Activated CD4-positive, alpha-beta memory T cell treated with anti-CD3 and anti-CD28 coated beads, Interleukin-2, amount 10 ng/mL, durations not matched to agents 7 days and 5 days (primary cell): Measurements from ENCODE around the gene SEC16A. TPM values are rescaled to one million over a fixed set of nuclear protein-coding genes. Genes with fewer than 3 reads are reported as not detected.

Source experiments
- CTCF ChIA-PET: fragments of 350-600 bp; sonication (Branson Sonifier 250); formaldehyde crosslinking; loops from one replicate; lab custom pipeline; 2021; ENCODE audit warnings: antibody characterized with exemption, inconsistent platforms; lab: Charles Lee
- POLR2A ChIA-PET: fragments of 350-600 bp; sonication (Branson Sonifier 250); formaldehyde crosslinking; loops from one replicate; lab custom pipeline; 2021; ENCODE audit warnings: antibody characterized with exemption; lab: Charles Lee
- DNase-seq: peaks from one replicate; pipeline ENCODE4 v3.0.0-alpha.2; 2020
- H3K27ac Mint-ChIP-seq: one replicate; pipeline ENCODE4 v1.8.0; 2021; ENCODE audit warnings: mild to moderate bottlenecking, mixed read lengths
- H3K27me3 Mint-ChIP-seq: one replicate; pipeline ENCODE4 v1.8.0; 2021; ENCODE audit warnings: mixed read lengths
- H3K36me3 Mint-ChIP-seq: one replicate; pipeline ENCODE4 v1.8.0; 2021; ENCODE audit warnings: low read depth, mixed read lengths
- H3K4me1 Mint-ChIP-seq: one replicate; pipeline ENCODE4 v1.8.0; 2021; ENCODE audit warnings: mixed read lengths
- H3K4me3 Mint-ChIP-seq: one replicate; pipeline ENCODE4 v1.8.0; 2021; ENCODE audit warnings: mild to moderate bottlenecking, mixed read lengths
- H3K9me3 Mint-ChIP-seq: one replicate; pipeline ENCODE4 v1.8.0; 2021; ENCODE audit warnings: mixed read lengths
- total RNA-seq, 2 experiments: library from RNA; stranded (reverse); gene quantifications; one replicate each; pipeline ENCODE4 v1.2.3, GENCODE V29; 2021

The SEC16A gene
- total RNA-seq, 2 experiments from 2014 or later, result 56.1 to 61.0 TPM

GRCh38 chr9:136395345-136396218, 87.3 kb downstream of the SEC16A start:
- H3K4me3 Mint-ChIP-seq, result no peak overlapping the region
- no peak for DNase-seq
- peaks cover 36% of the 10 kb centered on the region for H3K36me3 Mint-ChIP-seq
- H3K27ac Mint-ChIP-seq, result no peak overlapping the region
- CTCF ChIA-PET, result interaction anchor here (0.8 kb wide), 1 partner anchor 83 kb away, joined by 3 read pairs; no protein-coding TSS in a partner anchor
- no peaks in the 10 kb centered on the region for H3K9me3 Mint-ChIP-seq
- POLR2A ChIA-PET, result interaction anchor here (1.0 to 2.2 kb wide), 4 partner anchors 9 to 33 kb away, joined by 3 to 7 read pairs (median 4); no protein-coding TSS in a partner anchor
- peaks cover 20% of the 10 kb centered on the region for H3K4me1 Mint-ChIP-seq
- H3K27me3 Mint-ChIP-seq, result no peaks in the 10 kb centered on the region

GRCh38 chr9:136395020-136395340, 87.9 kb downstream of the SEC16A start:
- DNase-seq, result no peak
- ChIA-PET CTCF (no interaction called here), POLR2A (interaction anchor here (1.1 kb wide), 1 partner anchor 32 kb away, joined by 3 read pairs; no protein-coding TSS in a partner anchor)
- Mint-ChIP-seq H3K4me1 (peaks cover 17% of the 10 kb centered on the region), H3K36me3 (peaks cover 36% of the 10 kb centered on the region), H3K9me3 (no peaks in the 10 kb centered on the region), H3K27ac (no peak overlapping the region), H3K4me3 (no peak overlapping the region), H3K27me3 (no peaks in the 10 kb centered on the region)

- H3K9me3 Mint-ChIP-seq, result no peaks in the 10 kb centered on the region
- ChIA-PET CTCF (no interaction called here), POLR2A (no interaction called here)
- H3K4me3 Mint-ChIP-seq, result no peak overlapping the region
- H3K27me3 Mint-ChIP-seq, result no peaks in the 10 kb centered on the region
- H3K4me1 Mint-ChIP-seq, result peaks cover 19% of the 10 kb centered on the region
- no peak for DNase-seq
- peaks cover 39% of the 10 kb centered on the region for H3K36me3 Mint-ChIP-seq
- no peak overlapping the region for H3K27ac Mint-ChIP-seq
These were observed 88.4 kb downstream of the SEC16A start for GRCh38 chr9:136394312-136395019.

GRCh38 chr9:136393531-136393930, 89.3 kb downstream of the SEC16A start:
- ChIA-PET CTCF (no interaction called here), POLR2A (interaction anchor here (1.1 kb wide), 1 partner anchor 30 kb away, joined by 3 read pairs; the partner anchor contains the start of gene DNLZ)
- Mint-ChIP-seq H3K4me3 (no peak overlapping the region), H3K27ac (no peak overlapping the region), H3K27me3 (no peaks in the 10 kb centered on the region), H3K4me1 (peaks cover 16% of the 10 kb centered on the region), H3K36me3 (peaks cover 33% of the 10 kb centered on the region), H3K9me3 (no peaks in the 10 kb centered on the region)
- DNase-seq, result no peak

GRCh38 chr9:136392538-136393449, 90.0 kb downstream of the SEC16A start:
- H3K36me3 Mint-ChIP-seq, result peaks cover 36% of the 10 kb centered on the region
- POLR2A ChIA-PET, result interaction anchor here (1.0 to 1.1 kb wide), 2 partner anchors 11 to 30 kb away, joined by 3 read pairs; partner anchors contain the start of gene DNLZ
- CTCF ChIA-PET, result no interaction called here
- H3K4me3 Mint-ChIP-seq, result no peak overlapping the region
- H3K4me1 Mint-ChIP-seq, result peaks cover 11% of the 10 kb centered on the region
- DNase-seq, result no peak
- no peak overlapping the region for H3K27ac Mint-ChIP-seq
- no peaks in the 10 kb centered on the region for H3K27me3 Mint-ChIP-seq
- no peaks in the 10 kb centered on the region for H3K9me3 Mint-ChIP-seq

GRCh38 chr9:136391737-136392537, 90.9 kb downstream of the SEC16A start:
- CTCF ChIA-PET, result interaction anchor here (1.0 kb wide), 1 partner anchor 29 kb away, joined by 3 read pairs; no protein-coding TSS in a partner anchor
- Mint-ChIP-seq H3K36me3 (peaks cover 38% of the 10 kb centered on the region), H3K4me3 (no peak overlapping the region), H3K27me3 (no peaks in the 10 kb centered on the region), H3K27ac (peak overlapping the region; percentile 8), H3K9me3 (no peaks in the 10 kb centered on the region), H3K4me1 (peaks cover 9% of the 10 kb centered on the region)
- POLR2A ChIA-PET, result interaction anchor here (0.7 to 1.1 kb wide), 3 partner anchors 10 to 29 kb away, joined by 3 to 4 read pairs (median 3); partner anchors contain the start of gene DNLZ
- no peak for DNase-seq

Other genes starting within 250 kb of the SEC16A start
- gene QSOX2, start 237.2 kb downstream of the SEC16A start, total RNA-seq, result 10 to 100 TPM; 12.4 to 13.4 TPM
- not detected for gene CCDC187, start 178.9 kb downstream of the SEC16A start, total RNA-seq
- 1 to 10 TPM; 6.0 to 6.5 TPM for gene GPSM1, start 155.5 kb downstream of the SEC16A start, total RNA-seq
- gene DNLZ, start 119.3 kb downstream of the SEC16A start, total RNA-seq, result 10 to 100 TPM; 11.5 TPM
- gene CARD9, start 109.4 kb downstream of the SEC16A start, total RNA-seq, result 1 to 10 TPM in 1 of 2 experiments, under 1 TPM in 1; 0.55 to 1.3 TPM
- 1 to 10 TPM; 8.8 TPM for gene SNAPC4, start 82.9 kb downstream of the SEC16A start, total RNA-seq
- gene ENTR1, start 72.4 kb downstream of the SEC16A start, total RNA-seq, result 10 to 100 TPM; 49.2 to 54.9 TPM
- 10 to 100 TPM; 56.6 to 62.2 TPM for gene PMPCA, start 72.4 kb downstream of the SEC16A start, total RNA-seq
- gene INPP5E, start 43.2 kb downstream of the SEC16A start, total RNA-seq, result 10 to 100 TPM; 19.5 to 21.6 TPM
- gene NOTCH1, start 63.0 kb upstream of the SEC16A start, total RNA-seq, result 10 to 100 TPM; 58.8 to 59.8 TPM
- under 1 TPM; 0.28 to 0.30 TPM for gene EGFL7, start 179.9 kb upstream of the SEC16A start, total RNA-seq
- gene AGPAT2, start 204.4 kb upstream of the SEC16A start, total RNA-seq, result 10 to 100 TPM; 17.2 to 18.8 TPM
- gene DIPK1B, start 229.5 kb upstream of the SEC16A start, total RNA-seq, result under 1 TPM; 0.15 to 0.18 TPM